ENCODE measurements around the gene SF3A1. TPM values are rescaled to one million over a fixed set of nuclear protein-coding genes. Genes with fewer than 3 reads are reported as not detected.

SF3A1 gene
- polyA plus RNA-seq, 1 donor from 2014 or later: 14.4 TPM

DNA sequence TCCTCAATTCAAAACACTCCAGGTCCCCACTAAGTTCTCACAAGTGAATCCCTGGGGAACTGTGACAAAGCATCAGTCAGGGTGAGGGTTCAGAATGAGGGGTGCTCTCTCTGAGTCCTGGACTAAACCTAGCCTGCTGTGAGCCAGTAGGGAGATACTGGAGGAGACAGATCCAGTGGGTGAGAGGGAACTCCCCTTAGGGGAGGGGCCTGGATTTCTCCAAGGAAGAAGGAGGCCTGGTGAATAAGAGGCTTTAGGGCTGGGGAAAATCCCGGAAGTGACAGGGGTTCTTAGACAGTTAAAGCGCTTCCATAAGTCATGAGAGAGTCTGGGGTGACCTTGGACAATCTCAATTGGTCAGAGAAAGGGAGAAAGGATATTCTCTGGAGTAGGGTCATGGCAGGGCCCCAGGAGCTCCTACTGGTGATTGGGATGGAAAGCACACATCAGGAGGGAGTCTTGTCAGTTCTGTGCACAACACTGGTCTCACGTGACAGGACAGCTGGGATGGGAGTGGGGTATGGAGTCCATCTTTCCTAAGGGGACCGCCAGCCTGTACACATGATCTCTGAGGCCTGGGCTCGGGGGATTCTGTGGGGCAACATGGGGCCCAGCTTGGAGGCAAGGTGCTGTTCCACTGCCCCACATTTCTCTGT is 31.5 kb downstream of the SF3A1 start:
- H3K9ac ChIP-seq (ENCODE audit: low read length): no peak overlapping the region
- no peaks in the 10 kb centered on the region for H4K20me1 ChIP-seq (ENCODE audit: insufficient read depth)
- H3F3A ChIP-seq (ENCODE audit: insufficient read depth, low read length, poor library complexity, severe bottlenecking): no peaks in the 10 kb centered on the region
- no peaks in the 10 kb centered on the region for H3K36me3 ChIP-seq (ENCODE audit: insufficient read depth, low read length)
- no peak overlapping the region for H2AFZ ChIP-seq (ENCODE audit: low read depth, low read length)
- no peak overlapping the region for H3K4me2 ChIP-seq (ENCODE audit: low read length)
- H3K9me2 ChIP-seq (ENCODE audit: insufficient read depth, low read length): no peaks in the 10 kb centered on the region
- no peaks in the 10 kb centered on the region for H3K27me3 ChIP-seq (ENCODE audit: insufficient read depth, low read depth, low read length)
- H3K27ac ChIP-seq (ENCODE audit: low read length): no peak overlapping the region
- TF ChIP-seq EP300 (conservative IDR thresholded peaks at IDR 0.05; ENCODE audit: poor library complexity, severe bottlenecking): no peak
- no peak for TF ChIP-seq RAD21 (conservative IDR thresholded peaks at IDR 0.05)
- TF ChIP-seq MXI1 (conservative IDR thresholded peaks at IDR 0.05; ENCODE audit: poor library complexity, severe bottlenecking): no peak
- TF ChIP-seq SMC3 (conservative IDR thresholded peaks at IDR 0.05; ENCODE audit: poor library complexity): no peak
- TF ChIP-seq EZH2 (IDR thresholded peaks at IDR 0.05; ENCODE audit: borderline replicate concordance, insufficient read depth, low read length, poor library complexity, severe bottlenecking): no peak
- TF ChIP-seq, protein P1, sequence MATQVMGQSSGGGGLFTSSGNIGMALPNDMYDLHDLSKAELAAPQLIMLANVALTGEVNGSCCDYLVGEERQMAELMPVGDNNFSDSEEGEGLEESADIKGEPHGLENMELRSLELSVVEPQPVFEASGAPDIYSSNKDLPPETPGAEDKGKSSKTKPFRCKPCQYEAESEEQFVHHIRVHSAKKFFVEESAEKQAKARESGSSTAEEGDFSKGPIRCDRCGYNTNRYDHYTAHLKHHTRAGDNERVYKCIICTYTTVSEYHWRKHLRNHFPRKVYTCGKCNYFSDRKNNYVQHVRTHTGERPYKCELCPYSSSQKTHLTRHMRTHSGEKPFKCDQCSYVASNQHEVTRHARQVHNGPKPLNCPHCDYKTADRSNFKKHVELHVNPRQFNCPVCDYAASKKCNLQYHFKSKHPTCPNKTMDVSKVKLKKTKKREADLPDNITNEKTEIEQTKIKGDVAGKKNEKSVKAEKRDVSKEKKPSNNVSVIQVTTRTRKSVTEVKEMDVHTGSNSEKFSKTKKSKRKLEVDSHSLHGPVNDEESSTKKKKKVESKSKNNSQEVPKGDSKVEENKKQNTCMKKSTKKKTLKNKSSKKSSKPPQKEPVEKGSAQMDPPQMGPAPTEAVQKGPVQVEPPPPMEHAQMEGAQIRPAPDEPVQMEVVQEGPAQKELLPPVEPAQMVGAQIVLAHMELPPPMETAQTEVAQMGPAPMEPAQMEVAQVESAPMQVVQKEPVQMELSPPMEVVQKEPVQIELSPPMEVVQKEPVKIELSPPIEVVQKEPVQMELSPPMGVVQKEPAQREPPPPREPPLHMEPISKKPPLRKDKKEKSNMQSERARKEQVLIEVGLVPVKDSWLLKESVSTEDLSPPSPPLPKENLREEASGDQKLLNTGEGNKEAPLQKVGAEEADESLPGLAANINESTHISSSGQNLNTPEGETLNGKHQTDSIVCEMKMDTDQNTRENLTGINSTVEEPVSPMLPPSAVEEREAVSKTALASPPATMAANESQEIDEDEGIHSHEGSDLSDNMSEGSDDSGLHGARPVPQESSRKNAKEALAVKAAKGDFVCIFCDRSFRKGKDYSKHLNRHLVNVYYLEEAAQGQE (IDR thresholded peaks at IDR 0.05; ENCODE audit: borderline replicate concordance): no peak
- no peak for TF ChIP-seq TAF1 (IDR thresholded peaks at IDR 0.05; ENCODE audit: low read depth)
- TF ChIP-seq POLR2AphosphoS5 (IDR thresholded peaks at IDR 0.05): no peak
- TF ChIP-seq, protein P2, sequence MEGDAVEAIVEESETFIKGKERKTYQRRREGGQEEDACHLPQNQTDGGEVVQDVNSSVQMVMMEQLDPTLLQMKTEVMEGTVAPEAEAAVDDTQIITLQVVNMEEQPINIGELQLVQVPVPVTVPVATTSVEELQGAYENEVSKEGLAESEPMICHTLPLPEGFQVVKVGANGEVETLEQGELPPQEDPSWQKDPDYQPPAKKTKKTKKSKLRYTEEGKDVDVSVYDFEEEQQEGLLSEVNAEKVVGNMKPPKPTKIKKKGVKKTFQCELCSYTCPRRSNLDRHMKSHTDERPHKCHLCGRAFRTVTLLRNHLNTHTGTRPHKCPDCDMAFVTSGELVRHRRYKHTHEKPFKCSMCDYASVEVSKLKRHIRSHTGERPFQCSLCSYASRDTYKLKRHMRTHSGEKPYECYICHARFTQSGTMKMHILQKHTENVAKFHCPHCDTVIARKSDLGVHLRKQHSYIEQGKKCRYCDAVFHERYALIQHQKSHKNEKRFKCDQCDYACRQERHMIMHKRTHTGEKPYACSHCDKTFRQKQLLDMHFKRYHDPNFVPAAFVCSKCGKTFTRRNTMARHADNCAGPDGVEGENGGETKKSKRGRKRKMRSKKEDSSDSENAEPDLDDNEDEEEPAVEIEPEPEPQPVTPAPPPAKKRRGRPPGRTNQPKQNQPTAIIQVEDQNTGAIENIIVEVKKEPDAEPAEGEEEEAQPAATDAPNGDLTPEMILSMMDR (IDR thresholded peaks at IDR 0.05; ENCODE audit: poor library complexity, severe bottlenecking): no peak
- no peaks in the 10 kb centered on the region for H3K9me3 ChIP-seq (ENCODE audit: low read length)
- H3K79me2 ChIP-seq (replicated peaks; ENCODE audit: insufficient read depth, low read length): no peaks in the 10 kb centered on the region
- H3K4me3 ChIP-seq (ENCODE audit: low read length): peak overlapping the region; percentile 92

DNA sequence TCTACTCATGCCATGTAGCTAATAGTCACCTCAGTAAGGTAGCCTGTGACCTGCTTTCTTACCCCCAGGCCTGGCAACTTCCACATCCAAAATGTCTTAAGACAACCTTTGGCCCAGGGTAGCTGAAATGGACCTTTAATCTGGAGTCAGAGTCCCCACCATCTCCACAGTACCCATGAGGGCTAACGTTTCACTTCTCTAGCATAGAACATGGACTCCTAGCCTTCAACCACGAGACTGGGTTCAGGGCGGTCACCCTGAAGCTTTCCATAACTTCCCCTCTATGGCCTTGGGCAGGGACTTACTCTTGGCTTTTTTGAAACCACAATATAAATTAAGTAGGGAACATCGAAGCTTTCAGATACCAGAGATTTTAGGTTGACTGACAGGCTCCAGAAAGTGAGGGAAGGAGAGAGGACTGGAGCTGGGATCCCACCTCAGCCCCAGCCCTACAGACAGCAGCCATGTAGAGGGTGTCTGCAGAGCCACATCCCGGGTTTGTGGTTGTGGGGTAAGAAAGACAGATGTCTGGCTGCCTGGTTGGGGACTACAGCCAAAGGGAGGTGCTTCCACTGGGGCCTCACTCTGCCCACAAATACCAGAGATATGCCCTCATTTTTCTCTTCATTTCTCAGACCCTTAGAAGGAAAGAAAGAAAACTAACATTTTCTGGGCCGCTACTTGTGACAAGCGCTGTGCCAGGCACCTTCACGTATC is 32.5 kb downstream of the SF3A1 start:
- no peaks in the 10 kb centered on the region for H4K20me1 ChIP-seq (ENCODE audit: insufficient read depth)
- no peak overlapping the region for H3K27ac ChIP-seq (ENCODE audit: low read length)
- no peak overlapping the region for H3K4me2 ChIP-seq (ENCODE audit: low read length)
- no peaks in the 10 kb centered on the region for H3K9me2 ChIP-seq (ENCODE audit: insufficient read depth, low read length)
- no peaks in the 10 kb centered on the region for H3K36me3 ChIP-seq (ENCODE audit: insufficient read depth, low read length)
- H3F3A ChIP-seq (ENCODE audit: insufficient read depth, low read length, poor library complexity, severe bottlenecking): no peaks in the 10 kb centered on the region
- H3K27me3 ChIP-seq (ENCODE audit: insufficient read depth, low read depth, low read length): no peaks in the 10 kb centered on the region
- no peaks in the 10 kb centered on the region for H3K79me2 ChIP-seq (replicated peaks; ENCODE audit: insufficient read depth, low read length)
- TF ChIP-seq, protein P1 (IDR thresholded peaks at IDR 0.05; ENCODE audit: borderline replicate concordance): no peak
- TF ChIP-seq, protein P2 (IDR thresholded peaks at IDR 0.05; ENCODE audit: poor library complexity, severe bottlenecking): no peak
- TF ChIP-seq MXI1 (conservative IDR thresholded peaks at IDR 0.05; ENCODE audit: poor library complexity, severe bottlenecking): no peak
- no peak for TF ChIP-seq TAF1 (IDR thresholded peaks at IDR 0.05; ENCODE audit: low read depth)
- no peak for TF ChIP-seq SMC3 (conservative IDR thresholded peaks at IDR 0.05; ENCODE audit: poor library complexity)
- TF ChIP-seq RAD21 (conservative IDR thresholded peaks at IDR 0.05): no peak
- no peak for TF ChIP-seq EP300 (conservative IDR thresholded peaks at IDR 0.05; ENCODE audit: poor library complexity, severe bottlenecking)
- no peak for TF ChIP-seq POLR2AphosphoS5 (IDR thresholded peaks at IDR 0.05)
- TF ChIP-seq EZH2 (IDR thresholded peaks at IDR 0.05; ENCODE audit: borderline replicate concordance, insufficient read depth, low read length, poor library complexity, severe bottlenecking): no peak
- no peak overlapping the region for H3K4me3 ChIP-seq (ENCODE audit: low read length)
- H2AFZ ChIP-seq (ENCODE audit: low read depth, low read length): no peak overlapping the region
- no peaks in the 10 kb centered on the region for H3K9me3 ChIP-seq (ENCODE audit: low read length)
- H3K9ac ChIP-seq (ENCODE audit: low read length): no peak overlapping the region
